ENCODE results near the gene C6orf132.

The C6orf132 gene

GRCh38 chr6:42104095-42104803 lies 38.2 kb downstream of the C6orf132 start:
- DNase-seq: no peak

GRCh38 chr6:42103753-42104094 lies 38.7 kb downstream of the C6orf132 start:
- no peak for DNase-seq

GRCh38 chr6:42103216-42103615 lies 39.2 kb downstream of the C6orf132 start:
- no peak for DNase-seq

GRCh38 chr6:42101186-42101657 lies 41.2 kb downstream of the C6orf132 start:
- no peak for DNase-seq

- no peak for DNase-seq
Measured at GRCh38 chr6:42100029-42100901, 42.2 kb downstream of the C6orf132 start.

- DNase-seq: no peak
Measured at GRCh38 chr6:42099340-42100028, 42.9 kb downstream of the C6orf132 start.

- DNase-seq: no peak
Measured at GRCh38 chr6:42095776-42096541, 46.5 kb downstream of the C6orf132 start.

GRCh38 chr6:42095094-42095493 lies 47.3 kb downstream of the C6orf132 start:
- DNase-seq: no peak

- no peak for DNase-seq
Measured at GRCh38 chr6:42093582-42094329, 48.7 kb downstream of the C6orf132 start.

GRCh38 chr6:42091718-42092023 lies 50.7 kb downstream of the C6orf132 start:
- no peak for DNase-seq

- DNase-seq: no peak
Measured at GRCh38 chr6:42090819-42091717, 51.4 kb downstream of the C6orf132 start.

- DNase-seq: no peak
Measured at GRCh38 chr6:42088101-42088591, 54.3 kb downstream of the C6orf132 start.

GRCh38 chr6:42086046-42087035 lies 56.1 kb downstream of the C6orf132 start:
- DNase-seq: no peak

- no peak for DNase-seq
Measured at GRCh38 chr6:42084889-42085288, 57.5 kb downstream of the C6orf132 start.

- DNase-seq: no peak
Measured at GRCh38 chr6:42083530-42083929, 58.9 kb downstream of the C6orf132 start.

- no peak for DNase-seq
Measured at GRCh38 chr6:42079941-42080464, 62.4 kb downstream of the C6orf132 start.

- DNase-seq: no peak
Measured at GRCh38 chr6:42078386-42078785, 64.0 kb downstream of the C6orf132 start.

- peak; percentile 26 for DNase-seq
Measured at GRCh38 chr6:42075159-42075838, 67.1 kb downstream of the C6orf132 start.

GRCh38 chr6:42073287-42073686 lies 69.1 kb downstream of the C6orf132 start:
- DNase-seq: no peak

Measured in NK-92 treated with Interleukin-12 subunit alpha and Interleukin-12 subunit beta, amount 100 ng/mL, for 24 hours (cell line).